NB4 (cell line): ENCODE results near the gene PAX8.

ENCODE experiments used
- DNase-seq: peaks from one replicate; pipeline ENCODE4 v3.0.0; 2010; ENCODE audit warnings: low read depth
- H3K4me3 ChIP-seq: one replicate; pipeline ENCODE4 v1.5.1; 2011; ENCODE audit warnings: mild to moderate bottlenecking, low read depth, low read length, moderate library complexity
- MYC ChIP-seq: IDR thresholded peaks from 2 replicates; pipeline ENCODE4 v1.6.1; 2011; ENCODE audit warnings: low read depth, low read length
- POLR2A ChIP-seq: IDR thresholded peaks from 2 replicates; pipeline ENCODE4 v1.6.1; 2011; ENCODE audit warnings: mild to moderate bottlenecking; ENCODE audit not compliant: insufficient read length; ENCODE audit errors: extremely low read depth
- TF ChIP-seq, protein P1 (sequence below): IDR thresholded peaks from one replicate; pipeline ENCODE4 v1.5.1; 2012; ENCODE audit warnings: low read depth, low read length
- TF ChIP-seq, protein P2 (sequence below): IDR thresholded peaks from 2 replicates; pipeline ENCODE4 v1.6.1; 2011; ENCODE audit warnings: low read depth, low read length

PAX8 gene

DNA sequence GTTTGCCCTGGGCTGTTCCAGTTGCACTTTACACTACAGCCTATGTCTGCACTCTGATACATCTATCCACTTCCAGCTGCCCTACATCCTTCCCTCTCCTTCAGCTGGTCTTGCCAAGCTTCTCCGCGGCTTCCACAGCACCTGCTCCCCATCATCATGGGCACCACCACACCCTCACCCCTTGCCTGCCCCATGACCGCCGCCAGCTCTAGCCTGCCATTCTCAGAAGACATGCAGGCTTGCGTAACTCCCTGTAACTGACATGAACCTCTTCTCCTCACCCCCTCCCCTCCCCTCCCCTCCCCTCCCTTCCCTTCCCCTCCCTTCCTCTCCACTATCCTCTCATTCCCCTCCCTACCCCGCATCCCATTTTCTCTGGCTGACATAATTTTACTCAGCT, 46.0 kb downstream of the PAX8 start:
- no peak overlapping the region for H3K4me3 ChIP-seq
- TF ChIP-seq, protein P1, sequence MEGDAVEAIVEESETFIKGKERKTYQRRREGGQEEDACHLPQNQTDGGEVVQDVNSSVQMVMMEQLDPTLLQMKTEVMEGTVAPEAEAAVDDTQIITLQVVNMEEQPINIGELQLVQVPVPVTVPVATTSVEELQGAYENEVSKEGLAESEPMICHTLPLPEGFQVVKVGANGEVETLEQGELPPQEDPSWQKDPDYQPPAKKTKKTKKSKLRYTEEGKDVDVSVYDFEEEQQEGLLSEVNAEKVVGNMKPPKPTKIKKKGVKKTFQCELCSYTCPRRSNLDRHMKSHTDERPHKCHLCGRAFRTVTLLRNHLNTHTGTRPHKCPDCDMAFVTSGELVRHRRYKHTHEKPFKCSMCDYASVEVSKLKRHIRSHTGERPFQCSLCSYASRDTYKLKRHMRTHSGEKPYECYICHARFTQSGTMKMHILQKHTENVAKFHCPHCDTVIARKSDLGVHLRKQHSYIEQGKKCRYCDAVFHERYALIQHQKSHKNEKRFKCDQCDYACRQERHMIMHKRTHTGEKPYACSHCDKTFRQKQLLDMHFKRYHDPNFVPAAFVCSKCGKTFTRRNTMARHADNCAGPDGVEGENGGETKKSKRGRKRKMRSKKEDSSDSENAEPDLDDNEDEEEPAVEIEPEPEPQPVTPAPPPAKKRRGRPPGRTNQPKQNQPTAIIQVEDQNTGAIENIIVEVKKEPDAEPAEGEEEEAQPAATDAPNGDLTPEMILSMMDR: no peak
- TF ChIP-seq, protein P2, sequence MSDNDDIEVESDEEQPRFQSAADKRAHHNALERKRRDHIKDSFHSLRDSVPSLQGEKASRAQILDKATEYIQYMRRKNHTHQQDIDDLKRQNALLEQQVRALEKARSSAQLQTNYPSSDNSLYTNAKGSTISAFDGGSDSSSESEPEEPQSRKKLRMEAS: no peak
- TF ChIP-seq MYC (no peak), POLR2A (no peak)
- DNase-seq: peak; percentile 67

DNA sequence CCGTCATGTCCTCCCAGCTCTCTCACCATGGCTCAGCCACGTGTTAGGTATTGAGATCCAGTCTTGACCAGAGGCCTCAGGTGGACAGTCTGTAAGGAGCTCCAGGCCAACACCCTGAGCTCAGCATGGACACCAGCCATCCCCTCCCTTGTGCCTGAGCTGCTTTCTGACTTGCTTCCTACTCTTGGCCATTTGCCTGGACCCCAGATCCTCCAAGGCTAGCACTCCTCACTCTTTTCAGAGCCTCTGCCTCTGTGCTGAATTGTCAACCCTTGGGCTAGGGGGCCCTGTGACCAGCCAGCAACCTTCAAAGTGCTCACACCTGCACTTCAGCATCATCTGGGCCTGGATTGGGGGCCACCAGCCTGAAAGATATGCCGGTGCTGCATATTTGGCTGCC, 46.6 kb downstream of the PAX8 start:
- no peak for DNase-seq
- no peak overlapping the region for H3K4me3 ChIP-seq
- no peak for TF ChIP-seq MYC
- TF ChIP-seq, protein P1: no peak
- TF ChIP-seq POLR2A: no peak

DNA sequence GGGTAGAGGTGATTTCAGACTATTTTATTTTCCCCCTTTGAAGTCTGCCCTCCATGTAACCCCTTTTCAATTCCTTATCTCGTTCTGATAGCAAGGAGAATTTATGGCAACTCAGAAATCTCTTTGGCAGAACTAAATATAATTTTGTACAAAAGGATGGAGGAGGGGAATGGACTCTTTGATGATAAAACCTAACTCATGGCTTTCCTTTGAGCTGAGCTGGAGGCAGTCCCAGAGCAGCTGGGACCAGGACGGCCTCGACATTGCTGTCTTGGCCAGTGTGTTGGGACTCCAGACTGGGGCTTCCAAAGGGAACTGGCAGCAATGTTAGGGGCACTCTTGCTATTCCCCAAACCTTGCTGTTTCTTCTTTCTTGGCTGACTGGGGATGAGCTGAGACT, 47.7 kb downstream of the PAX8 start:
- TF ChIP-seq MYC: no peak
- TF ChIP-seq, protein P2: no peak
- TF ChIP-seq POLR2A: no peak
- TF ChIP-seq, protein P1: no peak
- no peak for DNase-seq
- H3K4me3 ChIP-seq: no peak overlapping the region

DNA sequence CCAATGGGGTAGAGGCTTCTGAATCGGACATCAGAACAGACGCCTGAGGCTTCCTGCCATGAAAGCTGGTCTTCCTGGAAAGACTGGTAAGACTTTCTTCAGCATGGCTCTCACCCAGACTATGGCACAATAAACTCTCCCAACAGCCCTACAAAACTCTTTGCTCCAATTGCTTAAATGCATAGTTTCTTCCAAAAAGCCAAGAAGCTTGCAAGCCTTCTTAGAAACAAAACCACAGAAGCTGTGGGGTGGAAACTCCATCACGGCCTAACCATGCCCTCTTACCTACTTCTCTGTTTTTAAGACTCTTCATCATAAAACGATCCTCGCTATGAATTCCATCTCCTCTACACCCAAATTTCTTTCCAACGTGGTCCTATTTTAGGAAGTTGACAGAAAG, 48.2 kb downstream of the PAX8 start:
- TF ChIP-seq, protein P2: no peak
- TF ChIP-seq, protein P1: no peak
- no peak for TF ChIP-seq POLR2A
- TF ChIP-seq MYC: no peak
- peak; percentile 55 for DNase-seq
- no peak overlapping the region for H3K4me3 ChIP-seq

DNA sequence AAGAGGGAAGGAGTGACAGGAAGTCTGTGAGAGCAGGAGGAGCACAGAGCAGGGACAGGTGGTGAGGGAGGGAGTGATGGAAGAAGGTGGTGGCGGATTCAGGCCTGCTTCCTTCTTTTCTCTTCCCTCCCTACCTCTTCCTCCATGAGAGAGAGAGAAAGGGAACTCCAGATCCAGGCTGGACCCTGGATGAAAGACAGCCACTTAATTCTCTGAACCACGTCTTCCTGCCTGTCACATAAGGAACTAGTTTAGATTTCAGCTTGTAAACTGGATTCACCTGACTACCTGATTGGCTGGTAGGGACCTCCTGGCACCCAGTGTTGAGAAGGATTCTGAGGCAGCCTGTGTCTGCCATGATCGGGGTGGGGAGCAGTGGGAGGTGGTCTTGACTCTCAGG, 48.9 kb downstream of the PAX8 start:
- TF ChIP-seq POLR2A (no peak), MYC (no peak)
- TF ChIP-seq, protein P2: no peak
- TF ChIP-seq, protein P1: no peak
- H3K4me3 ChIP-seq: no peak overlapping the region
- no peak for DNase-seq
